GM12872 (cell line): Measurements from ENCODE around the gene PPP1R13L.

Experiments
- CTCF ChIP-seq: IDR thresholded peaks from 3 replicates; pipeline ENCODE4 v1.5.1; 2011; ENCODE audit warnings: low read depth, mild to moderate bottlenecking, low read length, moderate library complexity; ENCODE audit not compliant: insufficient read depth

The PPP1R13L gene, protein sequence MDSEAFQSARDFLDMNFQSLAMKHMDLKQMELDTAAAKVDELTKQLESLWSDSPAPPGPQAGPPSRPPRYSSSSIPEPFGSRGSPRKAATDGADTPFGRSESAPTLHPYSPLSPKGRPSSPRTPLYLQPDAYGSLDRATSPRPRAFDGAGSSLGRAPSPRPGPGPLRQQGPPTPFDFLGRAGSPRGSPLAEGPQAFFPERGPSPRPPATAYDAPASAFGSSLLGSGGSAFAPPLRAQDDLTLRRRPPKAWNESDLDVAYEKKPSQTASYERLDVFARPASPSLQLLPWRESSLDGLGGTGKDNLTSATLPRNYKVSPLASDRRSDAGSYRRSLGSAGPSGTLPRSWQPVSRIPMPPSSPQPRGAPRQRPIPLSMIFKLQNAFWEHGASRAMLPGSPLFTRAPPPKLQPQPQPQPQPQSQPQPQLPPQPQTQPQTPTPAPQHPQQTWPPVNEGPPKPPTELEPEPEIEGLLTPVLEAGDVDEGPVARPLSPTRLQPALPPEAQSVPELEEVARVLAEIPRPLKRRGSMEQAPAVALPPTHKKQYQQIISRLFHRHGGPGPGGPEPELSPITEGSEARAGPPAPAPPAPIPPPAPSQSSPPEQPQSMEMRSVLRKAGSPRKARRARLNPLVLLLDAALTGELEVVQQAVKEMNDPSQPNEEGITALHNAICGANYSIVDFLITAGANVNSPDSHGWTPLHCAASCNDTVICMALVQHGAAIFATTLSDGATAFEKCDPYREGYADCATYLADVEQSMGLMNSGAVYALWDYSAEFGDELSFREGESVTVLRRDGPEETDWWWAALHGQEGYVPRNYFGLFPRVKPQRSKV

GRCh38 chr19:45404557-45405434 is at the start of gene PPP1R13L:
Gene PPP1R13L, minus strand, starts transcription at chr19:45405069. Its CDS starts 6,751 bp downstream, at chr19:45398318.
- no peak for TF ChIP-seq CTCF

GRCh38 chr19:45451850-45452387 is 47.0 kb upstream of the PPP1R13L start:
- no peak for TF ChIP-seq CTCF

DNA sequence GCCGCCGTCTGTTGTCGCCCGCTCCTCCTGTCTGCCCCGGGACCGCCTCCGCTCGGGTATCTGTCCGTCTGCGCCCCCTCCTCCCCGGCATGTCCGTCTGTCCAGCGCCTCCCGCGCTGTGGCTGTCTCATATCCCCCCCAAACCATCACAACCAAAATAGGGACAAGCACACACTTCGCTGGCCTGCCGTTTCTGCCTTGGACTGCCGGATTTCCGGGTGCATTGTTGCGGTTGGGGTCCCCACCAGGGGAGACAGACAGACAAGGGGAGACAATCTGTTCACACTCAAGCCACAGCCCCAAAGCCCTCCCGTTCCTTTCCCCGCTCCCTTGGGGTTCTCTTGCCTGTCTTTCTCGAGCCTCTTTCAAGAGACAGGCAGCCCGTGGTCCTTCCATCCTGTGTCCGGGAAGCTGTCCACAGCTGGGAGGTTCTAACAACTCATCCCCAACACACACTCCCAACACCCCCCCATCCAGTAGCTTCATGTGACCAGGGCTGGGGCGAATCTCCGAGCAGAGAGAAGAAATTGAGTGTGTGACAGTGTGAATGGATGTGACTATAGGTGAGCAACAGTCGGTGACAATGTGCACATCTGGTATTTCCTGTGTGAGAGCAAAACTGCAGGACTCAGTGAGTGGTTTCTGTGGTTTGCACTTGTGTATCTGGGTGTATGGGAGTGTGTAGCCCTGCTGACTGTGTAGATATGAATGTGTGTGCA is 46.4 kb upstream of the PPP1R13L start:
- TF ChIP-seq CTCF = no peak

DNA sequence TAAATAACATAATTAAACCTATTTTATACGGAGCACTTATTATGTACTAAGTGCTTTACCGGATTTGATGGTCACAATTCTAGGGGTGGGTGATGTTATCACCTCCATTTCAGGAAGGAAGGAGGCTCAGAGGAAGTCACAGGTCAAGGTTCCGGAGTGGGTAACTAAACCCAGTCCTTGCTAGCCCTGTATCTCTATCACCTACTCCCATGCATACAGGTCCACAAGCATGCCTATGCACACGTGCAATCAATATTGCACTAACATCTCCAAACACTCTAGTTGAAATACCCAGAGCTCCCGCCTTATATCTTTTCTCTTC is 45.1 kb upstream of the PPP1R13L start:
- no peak for TF ChIP-seq CTCF

GRCh38 chr19:45448887-45449299 is 44.0 kb upstream of the PPP1R13L start:
- TF ChIP-seq CTCF = no peak

GRCh38 chr19:45448425-45448756 is 43.5 kb upstream of the PPP1R13L start:
- TF ChIP-seq CTCF = no peak
